Neural crest cell (in vitro differentiated cells): ENCODE results near the gene STAB2. TPM values are rescaled to one million over a fixed set of nuclear protein-coding genes. Genes with fewer than 3 reads are reported as not detected.

Source experiments
- DNase-seq: peaks from one replicate; pipeline ENCODE4 v3.0.0; 2021; ENCODE audit warnings: low read depth, mixed read lengths, low spot score
- H3K27ac Mint-ChIP-seq: one replicate; pipeline ENCODE4 v1.8.0; 2021; ENCODE audit warnings: mild to moderate bottlenecking, mixed read lengths; ENCODE audit not compliant: unreplicated experiment
- H3K27me3 Mint-ChIP-seq: 2 replicates; pipeline ENCODE4 v1.8.0; 2021; ENCODE audit warnings: low read depth, mild to moderate bottlenecking, mixed read lengths
- H3K36me3 Mint-ChIP-seq: 2 replicates; pipeline ENCODE4 v1.8.0; 2021; ENCODE audit warnings: low read depth, mild to moderate bottlenecking, mixed read lengths
- H3K4me1 Mint-ChIP-seq: 2 replicates; pipeline ENCODE4 v1.8.0; 2021; ENCODE audit warnings: mixed read lengths
- H3K4me3 Mint-ChIP-seq: one replicate; pipeline ENCODE4 v1.8.0; 2021; ENCODE audit warnings: mild to moderate bottlenecking, mixed read lengths
- H3K9me3 Mint-ChIP-seq: 2 replicates; pipeline ENCODE4 v1.8.0; 2021; ENCODE audit warnings: mixed read lengths
- CTCF ChIP-seq: fragments of 200-600 bp; sonication (generic); conservative IDR thresholded peaks from 2 replicates; pipeline ENCODE4 v1.5.0; 2021; ENCODE audit warnings: antibody characterized with exemption, mild to moderate bottlenecking
- total RNA-seq: library from RNA; stranded (reverse); gene quantifications from 2 replicates; pipeline ENCODE4 v1.2.1, GENCODE V29; 2021

STAB2 gene
- total RNA-seq, 1 donor from 2014 or later = not detected

DNA sequence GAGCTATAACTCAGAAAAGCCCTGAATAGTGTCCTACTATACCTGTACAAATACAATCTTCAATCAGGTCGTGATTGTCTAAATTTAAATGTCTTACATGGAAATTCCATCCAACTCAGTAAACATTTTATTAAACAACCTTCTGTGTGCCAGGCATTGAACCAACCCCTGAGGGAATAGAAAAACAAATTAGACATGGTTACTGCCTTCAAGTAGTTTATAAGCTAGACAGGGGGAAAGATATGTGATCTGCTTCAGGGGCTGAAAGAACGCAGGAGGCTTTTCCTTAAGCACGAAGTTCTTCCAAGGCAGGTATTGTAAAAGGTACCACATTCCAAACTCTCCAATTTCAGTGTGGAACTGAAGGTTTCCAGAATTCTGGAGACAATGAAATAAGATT lies 39.7 kb upstream of the STAB2 start:
- peaks cover 6% of the 10 kb centered on the region for H3K36me3 Mint-ChIP-seq

GRCh38 chr12:103547929-103548328 lies 39.1 kb upstream of the STAB2 start:
- DNase-seq = no peak
- H3K9me3 Mint-ChIP-seq = peaks cover 7% of the 10 kb centered on the region
- H3K4me3 Mint-ChIP-seq = no peak overlapping the region
- H3K27ac Mint-ChIP-seq = no peak overlapping the region
- no peaks in the 10 kb centered on the region for H3K4me1 Mint-ChIP-seq
- H3K36me3 Mint-ChIP-seq = peaks cover 6% of the 10 kb centered on the region
- peaks cover 50% of the 10 kb centered on the region for H3K27me3 Mint-ChIP-seq
- no peak for TF ChIP-seq CTCF

More for the DNA sequence above, 39.7 kb upstream of the STAB2 start:
- Mint-ChIP-seq H3K4me1 (no peaks in the 10 kb centered on the region), H3K27me3 (peaks cover 44% of the 10 kb centered on the region), H3K9me3 (peaks cover 8% of the 10 kb centered on the region), H3K4me3 (no peak overlapping the region), H3K27ac (no peak overlapping the region)
- DNase-seq = no peak
- no peak for TF ChIP-seq CTCF

GRCh38 chr12:103548622-103549601 lies 38.2 kb upstream of the STAB2 start:
- H3K27me3 Mint-ChIP-seq = peaks cover 59% of the 10 kb centered on the region
- DNase-seq = peak; percentile 80
- H3K4me1 Mint-ChIP-seq = no peaks in the 10 kb centered on the region
- peaks cover 7% of the 10 kb centered on the region for H3K9me3 Mint-ChIP-seq
- TF ChIP-seq CTCF = peak; percentile 99
- peaks cover 6% of the 10 kb centered on the region for H3K36me3 Mint-ChIP-seq
- no peak overlapping the region for H3K27ac Mint-ChIP-seq
- no peak overlapping the region for H3K4me3 Mint-ChIP-seq

- Mint-ChIP-seq H3K4me1 (no peaks in the 10 kb centered on the region), H3K36me3 (peaks cover 2% of the 10 kb centered on the region), H3K4me3 (no peak overlapping the region), H3K27me3 (peaks cover 35% of the 10 kb centered on the region), H3K9me3 (peaks cover 4% of the 10 kb centered on the region), H3K27ac (no peak overlapping the region)
- no peak for DNase-seq
- no peak for TF ChIP-seq CTCF
These were observed 30.0 kb upstream of the STAB2 start for GRCh38 chr12:103556890-103557627.

DNA sequence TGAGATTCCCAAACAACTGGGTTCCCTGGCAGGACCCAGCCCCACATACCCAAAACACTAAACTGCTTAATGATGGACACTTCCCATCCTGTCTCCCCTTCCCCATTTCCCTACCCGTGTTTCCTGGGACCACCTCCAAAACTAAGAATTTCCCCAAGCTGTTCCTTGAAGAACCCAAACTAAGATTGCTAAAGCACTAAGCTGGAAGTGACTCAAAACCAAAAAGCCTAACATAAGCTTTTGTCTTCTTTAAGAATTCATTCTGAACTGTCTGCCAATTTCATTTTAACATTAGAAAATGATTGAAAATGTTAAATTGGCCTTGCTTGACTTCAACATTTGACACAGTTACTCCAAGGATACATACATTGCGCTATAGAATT lies 29.5 kb upstream of the STAB2 start:
- TF ChIP-seq CTCF = no peak
- Mint-ChIP-seq H3K9me3 (peaks cover 4% of the 10 kb centered on the region), H3K4me3 (no peak overlapping the region), H3K4me1 (no peaks in the 10 kb centered on the region), H3K36me3 (peaks cover 2% of the 10 kb centered on the region), H3K27me3 (peaks cover 29% of the 10 kb centered on the region), H3K27ac (no peak overlapping the region)
- no peak for DNase-seq
